Glutamatergic neuron (in vitro differentiated cells): Measurements from ENCODE around the gene CD6. TPM values are rescaled to one million over a fixed set of nuclear protein-coding genes. Genes with fewer than 3 reads are reported as not detected.

Source experiments
- DNase-seq: peaks from one replicate; pipeline ENCODE4 v3.0.0; 2022
- H3K27ac Mint-ChIP-seq: one replicate; pipeline ENCODE4 v1.8.0; 2020; ENCODE audit warnings: mild to moderate bottlenecking, mixed read lengths, inconsistent platforms; ENCODE audit not compliant: unreplicated experiment
- H3K27me3 Mint-ChIP-seq: one replicate; pipeline ENCODE4 v1.8.0; 2020; ENCODE audit warnings: mild to moderate bottlenecking, moderate library complexity, mixed read lengths, inconsistent platforms; ENCODE audit not compliant: unreplicated experiment
- H3K36me3 Mint-ChIP-seq: one replicate; pipeline ENCODE4 v1.8.0; 2020; ENCODE audit warnings: mild to moderate bottlenecking, mixed read lengths, inconsistent platforms; ENCODE audit not compliant: unreplicated experiment
- H3K4me1 Mint-ChIP-seq: one replicate; pipeline ENCODE4 v1.8.0; 2020; ENCODE audit warnings: mild to moderate bottlenecking, low read depth, mixed read lengths, inconsistent platforms; ENCODE audit not compliant: unreplicated experiment
- H3K4me3 Mint-ChIP-seq: one replicate; pipeline ENCODE4 v1.8.0; 2020; ENCODE audit warnings: mild to moderate bottlenecking, mixed read lengths, inconsistent platforms; ENCODE audit not compliant: unreplicated experiment
- H3K9me3 Mint-ChIP-seq: one replicate; pipeline ENCODE4 v1.8.0; 2020; ENCODE audit warnings: mild to moderate bottlenecking, moderate library complexity, mixed read lengths, inconsistent platforms; ENCODE audit not compliant: unreplicated experiment
- CTCF ChIP-seq: fragments of 200-600 bp; sonication (generic); IDR thresholded peaks from one replicate; pipeline ENCODE4 v1.5.0; 2021; ENCODE audit not compliant: partially characterized antibody, unreplicated experiment
- total RNA-seq: library from RNA; stranded (reverse); fragmentation: NEBNext Ultra II Directional; extraction: Animal tissue kit (Norgen Biotek cat#: 25700); gene quantifications from one replicate; pipeline ENCODE4 v1.2.1, GENCODE V29; 2021; ENCODE audit not compliant: unreplicated experiment

CD6 gene
- total RNA-seq, 1 donor from 2014 or later, result not detected

GRCh38 chr11:61020551-61021235 lies 49.2 kb downstream of the CD6 start:
- Mint-ChIP-seq H3K4me3 (no peak overlapping the region), H3K4me1 (peaks cover 3% of the 10 kb centered on the region), H3K36me3 (no peaks in the 10 kb centered on the region), H3K27ac (no peak overlapping the region), H3K27me3 (peaks cover 6% of the 10 kb centered on the region), H3K9me3 (peaks cover 7% of the 10 kb centered on the region)
- DNase-seq, result no peak
- TF ChIP-seq CTCF, result no peak

GRCh38 chr11:61021661-61022212 lies 50.3 kb downstream of the CD6 start:
- no peak for DNase-seq
- Mint-ChIP-seq H3K27me3 (peaks cover 6% of the 10 kb centered on the region), H3K4me1 (peaks cover 3% of the 10 kb centered on the region), H3K9me3 (peaks cover 5% of the 10 kb centered on the region), H3K4me3 (no peak overlapping the region), H3K36me3 (no peaks in the 10 kb centered on the region), H3K27ac (no peak overlapping the region)
- TF ChIP-seq CTCF, result no peak

- DNase-seq, result no peak
- Mint-ChIP-seq H3K4me3 (no peak overlapping the region), H3K27ac (no peak overlapping the region), H3K9me3 (peaks cover 5% of the 10 kb centered on the region), H3K4me1 (peaks cover 3% of the 10 kb centered on the region), H3K27me3 (peaks cover 6% of the 10 kb centered on the region), H3K36me3 (no peaks in the 10 kb centered on the region)
- TF ChIP-seq CTCF, result no peak
Observed at GRCh38 chr11:61022311-61023085, 51.0 kb downstream of the CD6 start.

- Mint-ChIP-seq H3K27me3 (peaks cover 11% of the 10 kb centered on the region), H3K36me3 (no peaks in the 10 kb centered on the region), H3K27ac (no peak overlapping the region)
Observed at GRCh38 chr11:61023086-61023965, 51.8 kb downstream of the CD6 start.

More at GRCh38 chr11:61023086-61023965, 51.8 kb downstream of the CD6 start:
- peaks cover 7% of the 10 kb centered on the region for H3K9me3 Mint-ChIP-seq
- peaks cover 3% of the 10 kb centered on the region for H3K4me1 Mint-ChIP-seq
- TF ChIP-seq CTCF, result no peak
- no peak for DNase-seq
- H3K4me3 Mint-ChIP-seq, result no peak overlapping the region
